GM10248 (cell line): ENCODE results near the gene ITGB3.
"Not testable (repeated sequence)": the region's sequence is repeated elsewhere in the genome, so short reads cannot be mapped to it uniquely, and the experiment has no call there.

Source experiments
- CTCF ChIA-PET: fragments of 300-600 bp; sonication (Branson Sonifier 250); formaldehyde crosslinking; extraction: SDS; loops from one replicate; lab custom pipeline; 2021; ENCODE audit warnings: antibody characterized with exemption; lab: Yijun Ruan, JAX
- POLR2A ChIA-PET: fragments of 350-650 bp; sonication (Branson Sonifier 250); formaldehyde crosslinking; extraction: SDS; loops from one replicate; lab custom pipeline; 2020; ENCODE audit warnings: antibody characterized with exemption; lab: Yijun Ruan, JAX
- DNase-seq: peaks from one replicate; pipeline ENCODE4 v3.0.0; 2012; ENCODE audit errors: extremely low spot score
- CTCF ChIP-seq: IDR thresholded peaks from 2 replicates; pipeline ENCODE4 v1.5.1; 2012; ENCODE audit warnings: mild to moderate bottlenecking, low read depth; ENCODE audit errors: extremely low read depth, missing control alignments, control extremely low read depth

Gene ITGB3

GRCh38 chr17:47214931-47215330 lies 38.7 kb upstream of the ITGB3 start:
- DNase-seq, result no peak
- POLR2A ChIA-PET, result no interaction called here
- CTCF ChIA-PET, result no interaction called here
- no peak for TF ChIP-seq CTCF

- DNase-seq, POLR2A ChIA-PET, CTCF ChIA-PET: not testable (repeated sequence)
These were observed 36.8 kb upstream of the ITGB3 start for GRCh38 chr17:47216821-47217220.

- CTCF ChIA-PET, POLR2A ChIA-PET, DNase-seq: not testable (repeated sequence)
These were observed 36.3 kb upstream of the ITGB3 start for GRCh38 chr17:47217279-47217678.

DNA sequence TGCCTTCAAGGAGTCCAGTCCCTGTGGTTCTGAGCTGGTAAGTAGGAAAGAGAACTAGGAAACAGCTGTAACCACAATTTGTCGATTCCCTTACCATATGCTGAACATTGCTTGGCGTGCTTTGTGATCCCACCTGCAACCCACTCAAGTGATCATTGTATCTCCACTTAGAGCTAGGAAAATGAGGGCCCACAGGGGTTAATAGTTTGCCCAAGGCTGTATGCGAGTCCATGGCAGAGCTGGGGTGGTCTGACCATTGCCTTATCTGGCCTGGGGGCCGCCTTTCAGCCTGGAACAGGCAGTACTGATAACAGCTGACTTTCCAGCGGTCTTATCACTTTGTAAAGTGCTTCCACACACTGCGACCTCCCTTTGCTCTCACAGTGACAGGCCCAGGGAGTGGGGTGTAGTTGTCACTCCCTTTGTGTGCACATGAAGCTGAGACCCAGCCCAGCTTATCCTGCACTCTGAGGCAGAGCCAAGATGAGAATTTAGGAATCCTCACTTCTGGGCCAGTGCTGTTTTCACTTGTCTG lies 34.7 kb upstream of the ITGB3 start:
- TF ChIP-seq CTCF, result no peak
- DNase-seq, result no peak
- POLR2A ChIA-PET, result no interaction called here
- CTCF ChIA-PET, result interaction anchor here (0.7 to 3.5 kb wide), 6 partner anchors 10 to 98 kb away, joined by 3 to 34 read pairs (median 6); partner anchors contain the start of gene MYL4

DNA sequence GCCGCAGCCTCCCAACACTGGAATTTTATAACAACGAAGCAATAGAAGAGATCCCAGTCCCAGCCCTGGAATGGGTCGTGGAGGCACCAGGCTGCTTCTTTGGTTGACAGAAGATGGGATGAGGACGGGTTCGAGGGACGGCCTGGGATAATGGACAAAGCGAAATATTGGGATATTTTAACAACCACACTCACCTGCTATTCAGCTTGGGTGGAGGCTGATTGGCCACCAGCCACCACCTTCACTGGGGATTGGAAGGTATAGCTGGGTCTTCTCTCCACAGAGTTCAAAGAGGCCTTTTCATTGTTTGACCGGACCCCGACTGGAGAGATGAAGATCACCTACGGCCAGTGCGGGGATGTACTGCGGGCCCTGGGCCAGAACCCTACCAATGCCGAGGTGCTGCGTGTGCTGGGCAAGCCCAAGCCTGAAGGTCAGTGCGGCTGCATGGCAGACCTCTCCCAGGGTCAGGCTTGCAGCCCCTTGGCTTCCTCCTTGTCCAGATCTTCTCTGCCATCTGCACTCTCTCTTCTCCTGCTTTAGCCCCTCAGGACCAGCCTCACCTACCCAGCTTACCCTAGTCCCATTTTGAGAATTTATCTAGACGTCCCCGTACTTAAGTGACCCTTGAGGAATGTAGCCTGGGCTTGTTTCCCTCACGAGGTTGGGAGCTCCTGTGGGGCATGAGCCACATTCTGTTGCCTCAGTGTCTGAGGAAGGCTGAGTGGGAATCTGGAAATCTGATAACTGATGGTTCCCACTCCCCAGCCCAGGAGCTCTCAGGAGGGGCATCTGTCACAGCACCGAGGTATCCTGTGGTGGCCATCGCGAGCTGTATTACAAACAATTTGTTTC lies 33.8 kb upstream of the ITGB3 start:
- TF ChIP-seq CTCF, result no peak
- ChIA-PET POLR2A (no interaction called here), CTCF (interaction anchor here (1.0 to 3.5 kb wide), 9 partner anchors 10 to 396 kb away, joined by 3 to 34 read pairs (median 4); partner anchors contain the start of gene MYL4)
- DNase-seq, result no peak

DNA sequence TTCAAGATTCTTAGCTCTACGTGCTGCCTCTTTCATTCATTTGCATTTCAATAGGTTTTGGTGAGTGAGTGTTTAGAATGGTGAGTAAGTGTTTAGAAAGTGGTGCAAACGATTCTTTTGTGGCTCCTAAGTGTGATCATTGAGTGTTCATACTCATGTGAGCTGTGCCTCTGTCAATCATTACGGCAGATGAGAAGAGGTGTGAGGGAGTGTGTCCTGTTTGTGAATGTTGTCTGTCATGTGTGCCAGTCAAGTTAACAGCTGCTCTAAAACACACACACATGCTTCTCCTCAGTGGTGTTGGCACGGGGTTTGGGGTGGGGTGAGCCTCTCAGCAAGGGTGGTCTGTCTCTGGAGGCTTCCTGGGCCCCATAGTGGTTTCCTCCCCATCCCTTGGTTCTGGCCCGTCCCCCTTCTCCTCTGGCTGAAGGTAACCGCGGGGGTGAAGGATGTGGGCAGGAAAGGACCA lies 33.1 kb upstream of the ITGB3 start:
- ChIA-PET POLR2A (no interaction called here), CTCF (interaction anchor here (1.0 to 3.5 kb wide), 8 partner anchors 10 to 395 kb away, joined by 3 to 34 read pairs (median 5); partner anchors contain the start of gene MYL4)
- DNase-seq, result no peak
- TF ChIP-seq CTCF, result no peak

GRCh38 chr17:47221154-47221553 lies 32.5 kb upstream of the ITGB3 start:
- TF ChIP-seq CTCF, result no peak
- ChIA-PET CTCF (interaction anchor here (1.2 to 3.5 kb wide), 6 partner anchors 9 to 95 kb away, joined by 3 to 34 read pairs (median 6); partner anchors contain the start of gene MYL4), POLR2A (no interaction called here)
- DNase-seq, result no peak
